Parathyroid adenoma (tissue), 2 donors: ENCODE measurements around the gene CAMSAP2.

Experiments used
- H2AFZ ChIP-seq: fragments of 300-600 bp; sonication (generic); one replicate; pipeline ENCODE4 v1.7.0; 2017; ENCODE audit warnings: antibody characterized with exemption, mild to moderate bottlenecking
- H3K27ac ChIP-seq: fragments of 300-600 bp; sonication (generic); one replicate; pipeline ENCODE4 v1.7.0; 2017
- H3K27me3 ChIP-seq: fragments of 300-600 bp; sonication (generic); one replicate; pipeline ENCODE4 v1.7.0; 2017; ENCODE audit warnings: low read length; ENCODE audit not compliant: control insufficient read depth, insufficient read depth
- H3K36me3 ChIP-seq: fragments of 300-600 bp; sonication (generic); one replicate; pipeline ENCODE4 v1.7.0; 2017; ENCODE audit warnings: low read length; ENCODE audit not compliant: control insufficient read depth, insufficient read depth
- H3K4me1 ChIP-seq: fragments of 300-600 bp; sonication (generic); one replicate; pipeline ENCODE4 v1.7.0; 2017; ENCODE audit warnings: control low read depth
- H3K4me2 ChIP-seq: fragments of 300-600 bp; sonication (generic); one replicate; pipeline ENCODE4 v1.7.0; 2017; ENCODE audit warnings: low read length
- H3K4me3 ChIP-seq: fragments of 300-600 bp; sonication (generic); one replicate; pipeline ENCODE4 v1.7.0; 2017; ENCODE audit warnings: low read depth, low read length
- H3K79me2 ChIP-seq: fragments of 300-600 bp; sonication (generic); one replicate; pipeline ENCODE4 v1.7.0; 2017; ENCODE audit warnings: control low read depth
- H3K9ac ChIP-seq: fragments of 300-600 bp; sonication (generic); one replicate; pipeline ENCODE4 v1.7.0; 2017; ENCODE audit warnings: mild to moderate bottlenecking
- H3K9me3 ChIP-seq: fragments of 300-600 bp; sonication (generic); one replicate; pipeline ENCODE4 v1.7.0; 2017; ENCODE audit warnings: low read length; ENCODE audit not compliant: control insufficient read depth
- TF ChIP-seq, protein P1 (sequence below): fragments of 300-600 bp; sonication (generic); IDR thresholded peaks from one replicate; pipeline ENCODE4 v1.7.0; 2017; ENCODE audit warnings: antibody characterized with exemption, mild to moderate bottlenecking
- donor health status: primary hyperparathyroidism.

Gene CAMSAP2

DNA sequence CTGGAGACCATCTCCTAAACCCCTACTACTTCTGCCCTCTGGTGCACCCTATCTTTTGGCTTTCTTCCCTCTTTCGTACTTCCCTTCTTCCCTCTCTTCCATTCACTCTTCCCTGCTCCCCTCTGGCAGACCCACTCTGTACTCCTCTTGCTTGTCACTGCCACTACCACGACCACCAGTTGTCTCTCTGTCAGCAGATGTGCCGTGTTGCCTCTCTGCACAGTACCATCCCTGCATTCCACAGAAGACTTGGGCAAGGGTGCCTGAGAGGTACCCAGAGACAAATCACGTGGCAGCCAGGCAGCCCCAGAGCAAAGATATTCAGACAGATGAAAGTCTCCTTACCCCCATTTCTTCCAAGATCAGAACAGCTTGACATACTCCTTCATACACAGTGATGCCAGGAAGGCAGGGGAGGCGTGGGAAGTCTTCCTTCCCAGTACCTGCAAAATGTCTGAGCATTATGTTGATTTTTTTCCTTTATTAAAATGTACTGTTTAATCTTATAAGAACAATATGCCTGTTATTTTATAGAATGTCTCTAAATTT is 15.0 kb downstream of the CAMSAP2 start:
- Histone ChIP-seq H3K79me2 (no peaks in the 10 kb centered on the region), H2AFZ (no peak overlapping the region), H3K9me3 (no peaks in the 10 kb centered on the region), H3K27ac (no peak overlapping the region), H3K4me2 (no peak overlapping the region), H3K4me1 (no peaks in the 10 kb centered on the region), H3K9ac (no peak overlapping the region), H3K36me3 (no peaks in the 10 kb centered on the region), H3K27me3 (no peaks in the 10 kb centered on the region), H3K4me3 (no peak overlapping the region)
- TF ChIP-seq, protein P1, sequence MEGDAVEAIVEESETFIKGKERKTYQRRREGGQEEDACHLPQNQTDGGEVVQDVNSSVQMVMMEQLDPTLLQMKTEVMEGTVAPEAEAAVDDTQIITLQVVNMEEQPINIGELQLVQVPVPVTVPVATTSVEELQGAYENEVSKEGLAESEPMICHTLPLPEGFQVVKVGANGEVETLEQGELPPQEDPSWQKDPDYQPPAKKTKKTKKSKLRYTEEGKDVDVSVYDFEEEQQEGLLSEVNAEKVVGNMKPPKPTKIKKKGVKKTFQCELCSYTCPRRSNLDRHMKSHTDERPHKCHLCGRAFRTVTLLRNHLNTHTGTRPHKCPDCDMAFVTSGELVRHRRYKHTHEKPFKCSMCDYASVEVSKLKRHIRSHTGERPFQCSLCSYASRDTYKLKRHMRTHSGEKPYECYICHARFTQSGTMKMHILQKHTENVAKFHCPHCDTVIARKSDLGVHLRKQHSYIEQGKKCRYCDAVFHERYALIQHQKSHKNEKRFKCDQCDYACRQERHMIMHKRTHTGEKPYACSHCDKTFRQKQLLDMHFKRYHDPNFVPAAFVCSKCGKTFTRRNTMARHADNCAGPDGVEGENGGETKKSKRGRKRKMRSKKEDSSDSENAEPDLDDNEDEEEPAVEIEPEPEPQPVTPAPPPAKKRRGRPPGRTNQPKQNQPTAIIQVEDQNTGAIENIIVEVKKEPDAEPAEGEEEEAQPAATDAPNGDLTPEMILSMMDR, result no peak

DNA sequence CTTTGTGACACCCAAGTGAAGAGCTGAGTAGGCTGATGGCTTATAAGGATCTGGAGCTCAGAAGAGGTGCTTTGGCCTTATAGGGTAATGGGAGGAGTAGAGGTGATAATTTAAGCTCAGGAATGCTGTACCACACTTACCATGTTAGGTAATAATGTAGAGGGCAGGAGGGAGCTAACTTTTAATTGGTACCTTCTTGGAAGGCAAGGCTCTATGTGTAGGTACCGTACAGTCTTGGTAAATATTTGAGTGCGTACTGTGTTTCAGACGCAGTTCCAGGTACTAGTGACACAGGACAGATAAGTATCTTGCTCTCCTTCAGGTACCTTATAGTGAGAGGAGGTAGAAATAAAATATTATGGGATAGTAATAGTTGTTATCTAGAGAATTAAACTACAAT is 16.8 kb downstream of the CAMSAP2 start:
- no peak overlapping the region for H3K27ac ChIP-seq
- H3K9ac ChIP-seq, result no peak overlapping the region
- TF ChIP-seq, protein P1, result no peak
- H3K79me2 ChIP-seq, result no peaks in the 10 kb centered on the region
- no peak overlapping the region for H2AFZ ChIP-seq
- no peak overlapping the region for H3K4me2 ChIP-seq
- H3K9me3 ChIP-seq, result no peaks in the 10 kb centered on the region
- H3K36me3 ChIP-seq, result no peaks in the 10 kb centered on the region
- no peaks in the 10 kb centered on the region for H3K4me1 ChIP-seq
- H3K4me3 ChIP-seq, result no peak overlapping the region
- no peaks in the 10 kb centered on the region for H3K27me3 ChIP-seq

DNA sequence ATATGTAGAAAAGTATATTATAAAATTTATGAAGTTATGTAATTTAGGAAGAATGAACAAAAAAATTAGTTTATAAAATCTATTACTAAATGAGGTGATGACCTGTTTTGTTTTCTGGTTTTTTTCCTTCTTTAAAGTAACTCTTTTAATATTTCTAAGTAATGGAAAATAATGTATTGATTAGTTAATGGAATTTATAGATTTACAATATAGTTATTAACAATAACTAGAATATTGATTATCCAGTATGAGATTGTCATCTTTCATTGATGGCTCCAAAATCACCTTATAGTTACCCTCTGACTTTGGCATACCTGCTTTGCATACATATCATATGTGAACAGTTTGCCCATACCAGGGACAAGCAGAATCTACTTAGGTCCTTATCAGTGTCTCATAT is 23.4 kb downstream of the CAMSAP2 start:
- Histone ChIP-seq H3K4me3 (no peak overlapping the region), H3K9ac (no peak overlapping the region), H3K27me3 (no peaks in the 10 kb centered on the region), H3K36me3 (no peaks in the 10 kb centered on the region), H3K9me3 (no peaks in the 10 kb centered on the region), H3K4me1 (no peaks in the 10 kb centered on the region), H3K4me2 (no peak overlapping the region), H3K79me2 (peaks cover 2% of the 10 kb centered on the region), H2AFZ (no peak overlapping the region), H3K27ac (no peak overlapping the region)
- TF ChIP-seq, protein P1, result no peak

DNA sequence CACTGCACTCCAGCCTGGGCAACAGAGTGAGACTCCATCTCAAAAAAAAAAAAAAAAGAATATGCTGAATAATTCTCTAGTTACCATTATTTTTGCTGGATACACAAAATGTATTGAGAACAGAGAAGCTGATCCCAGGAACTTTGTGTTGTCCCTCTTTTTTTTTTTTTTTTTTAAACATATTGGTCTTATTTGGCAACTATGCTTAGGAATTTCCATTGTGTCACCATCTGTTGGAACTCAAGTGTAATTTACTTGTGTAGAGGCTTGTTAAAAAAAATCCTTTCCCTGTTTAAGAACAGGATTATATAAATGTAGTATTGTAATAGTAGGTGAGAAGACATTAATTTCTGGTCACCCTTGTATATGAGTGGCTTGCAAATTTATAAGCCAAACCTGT is 28.6 kb downstream of the CAMSAP2 start:
- Histone ChIP-seq H3K9me3 (no peaks in the 10 kb centered on the region), H3K79me2 (peaks cover 5% of the 10 kb centered on the region), H3K4me1 (no peaks in the 10 kb centered on the region), H2AFZ (no peak overlapping the region), H3K4me3 (no peak overlapping the region), H3K27ac (no peak overlapping the region), H3K27me3 (no peaks in the 10 kb centered on the region), H3K9ac (no peak overlapping the region), H3K36me3 (no peaks in the 10 kb centered on the region), H3K4me2 (no peak overlapping the region)
- TF ChIP-seq, protein P1, result no peak
